WTC11 (cell line): ENCODE data around the gene NDUFAF2. TPM values are rescaled to one million over a fixed set of nuclear protein-coding genes. Genes with fewer than 3 reads are reported as not detected.

Source experiments
- ATAC-seq: fragments of 200-7000 bp; cut with Tn5 transposase; 2 replicates; pipeline ENCODE4 v1.10.0; 2021; ENCODE audit warnings: mild to moderate bottlenecking, moderate library complexity
- CTCF ChIA-PET: fragments of 300-600 bp; sonication (Branson Sonifier 250); formaldehyde crosslinking; loops from one replicate; lab custom pipeline; 2021; ENCODE audit warnings: antibody characterized with exemption; lab: Charles Lee
- POLR2A ChIA-PET: fragments of 350-600 bp; sonication (Branson Sonifier 250); formaldehyde crosslinking; loops from one replicate; lab custom pipeline; 2021; ENCODE audit warnings: antibody characterized with exemption; lab: Charles Lee
- DNase-seq: peaks from one replicate; pipeline ENCODE4 v3.0.0; 2021; ENCODE audit warnings: low spot score
- H3K27ac Mint-ChIP-seq: 2 replicates; pipeline ENCODE4 v1.8.0; 2021; ENCODE audit warnings: mixed read lengths
- H3K27me3 Mint-ChIP-seq: 2 replicates; pipeline ENCODE4 v1.8.0; 2021; ENCODE audit warnings: low read depth, mild to moderate bottlenecking, moderate library complexity, mixed read lengths
- H3K36me3 Mint-ChIP-seq: 2 replicates; pipeline ENCODE4 v1.8.0; 2021; ENCODE audit warnings: mixed read lengths
- H3K4me1 Mint-ChIP-seq: 2 replicates; pipeline ENCODE4 v1.8.0; 2022; ENCODE audit warnings: mixed read lengths
- H3K4me3 Mint-ChIP-seq: 2 replicates; pipeline ENCODE4 v1.8.0; 2021; ENCODE audit warnings: mild to moderate bottlenecking, moderate library complexity, mixed read lengths
- H3K9me3 Mint-ChIP-seq: 2 replicates; pipeline ENCODE4 v1.8.0; 2021; ENCODE audit warnings: mixed read lengths
- ATF3 ChIP-seq: sonication (generic); formaldehyde crosslinking; conservative IDR thresholded peaks from 2 replicates; pipeline ENCODE4 v1.8.1; 2022; ENCODE audit warnings: mild to moderate bottlenecking, missing genetic modification reagents
- CDX4 ChIP-seq: fragments of 250-450 bp; sonication (Bioruptor Pico); IDR thresholded peaks from 2 replicates; pipeline ENCODE4 v1.9.0; 2021; ENCODE audit warnings: moderate library complexity, mild to moderate bottlenecking, inconsistent platforms, borderline replicate concordance
- CREM ChIP-seq: sonication (generic); formaldehyde crosslinking; IDR thresholded peaks from 2 replicates; pipeline ENCODE4 v1.8.1; 2022; ENCODE audit warnings: mild to moderate bottlenecking, missing genetic modification reagents, moderate library complexity
- ELF4 ChIP-seq: sonication (generic); formaldehyde crosslinking; IDR thresholded peaks from 2 replicates; pipeline ENCODE4 v1.8.1; 2022; ENCODE audit warnings: low read depth, mild to moderate bottlenecking, moderate library complexity, missing genetic modification reagents
- EMX1 ChIP-seq: fragments of 250-450 bp; sonication (Bioruptor Pico); IDR thresholded peaks from 2 replicates; pipeline ENCODE4 v1.8.0; 2021; ENCODE audit warnings: mild to moderate bottlenecking
- FOXJ3 ChIP-seq: sonication (generic); formaldehyde crosslinking; IDR thresholded peaks from 2 replicates; pipeline ENCODE4 v1.9.0; 2021; ENCODE audit warnings: missing genetic modification reagents, mild to moderate bottlenecking, borderline replicate concordance
- FOXK1 ChIP-seq: sonication (generic); formaldehyde crosslinking; IDR thresholded peaks from 2 replicates; pipeline ENCODE4 v1.8.0; 2022; ENCODE audit warnings: mild to moderate bottlenecking, moderate library complexity, missing genetic modification reagents
- FOXP1 ChIP-seq: sonication (generic); formaldehyde crosslinking; IDR thresholded peaks from 2 replicates; pipeline ENCODE4 v1.8.0; 2022; ENCODE audit warnings: missing genetic modification reagents, mild to moderate bottlenecking, moderate library complexity, borderline replicate concordance
- GTF2I ChIP-seq: fragments of 250-450 bp; sonication (Bioruptor Pico); conservative IDR thresholded peaks from 2 replicates; pipeline ENCODE4 v1.4.0; 2021; ENCODE audit warnings: mild to moderate bottlenecking
- HMGA2 ChIP-seq: fragments of 250-450 bp; sonication (Bioruptor Pico); IDR thresholded peaks from 2 replicates; pipeline ENCODE4 v1.4.0; 2021; ENCODE audit warnings: mild to moderate bottlenecking, moderate library complexity
- KAT7 ChIP-seq: sonication (generic); formaldehyde crosslinking; IDR thresholded peaks from 2 replicates; pipeline ENCODE4 v1.8.1; 2023; ENCODE audit warnings: missing genetic modification reagents, mild to moderate bottlenecking, borderline replicate concordance
- NR1H2 ChIP-seq: sonication (generic); formaldehyde crosslinking; IDR thresholded peaks from 2 replicates; pipeline ENCODE4 v1.9.0; 2021; ENCODE audit warnings: mild to moderate bottlenecking, moderate library complexity, missing genetic modification reagents
- NR3C1 ChIP-seq: sonication (generic); formaldehyde crosslinking; conservative IDR thresholded peaks from 2 replicates; pipeline ENCODE4 v1.8.1; 2023; ENCODE audit warnings: low read depth, mild to moderate bottlenecking, missing genetic modification reagents
- OVOL2 ChIP-seq: fragments of 250-450 bp; sonication (Bioruptor Pico); IDR thresholded peaks from 2 replicates; pipeline ENCODE4 v1.9.0; 2021; ENCODE audit warnings: mild to moderate bottlenecking, borderline replicate concordance
- RELA ChIP-seq: sonication (generic); formaldehyde crosslinking; IDR thresholded peaks from 2 replicates; pipeline ENCODE4 v1.8.1; 2022; ENCODE audit warnings: missing genetic modification reagents, mild to moderate bottlenecking, borderline replicate concordance
- SMAD3 ChIP-seq: sonication (generic); formaldehyde crosslinking; IDR thresholded peaks from 2 replicates; pipeline ENCODE4 v1.8.0; 2022; ENCODE audit warnings: missing genetic modification reagents, mild to moderate bottlenecking, borderline replicate concordance
- TCF7 ChIP-seq: sonication (generic); formaldehyde crosslinking; IDR thresholded peaks from 2 replicates; pipeline ENCODE4 v1.8.0; 2022; ENCODE audit warnings: mild to moderate bottlenecking, low read depth, missing genetic modification reagents, moderate library complexity
- TEAD1 ChIP-seq: sonication (generic); formaldehyde crosslinking; IDR thresholded peaks from 2 replicates; pipeline ENCODE4 v1.8.0; 2022; ENCODE audit warnings: mild to moderate bottlenecking, missing genetic modification reagents
- TEAD4 ChIP-seq: sonication (generic); formaldehyde crosslinking; IDR thresholded peaks from 2 replicates; pipeline ENCODE4 v1.8.0; 2022; ENCODE audit warnings: mild to moderate bottlenecking, missing genetic modification reagents
- USF1 ChIP-seq: sonication (generic); formaldehyde crosslinking; IDR thresholded peaks from 2 replicates; pipeline ENCODE4 v1.8.0; 2022; ENCODE audit warnings: mild to moderate bottlenecking, missing genetic modification reagents
- ZNF425 ChIP-seq: fragments of 250-450 bp; sonication (Bioruptor Pico); conservative IDR thresholded peaks from 2 replicates; pipeline ENCODE4 v1.9.0; 2021; ENCODE audit warnings: mild to moderate bottlenecking
- total RNA-seq: library from RNA; stranded (reverse); gene quantifications from 3 replicates; pipeline ENCODE4 v1.2.3, GENCODE V29; 2021
- TF ChIP-seq, protein P1 (sequence below): sonication (generic); formaldehyde crosslinking; IDR thresholded peaks from 2 replicates; pipeline ENCODE4 v1.8.0; 2023; ENCODE audit warnings: mild to moderate bottlenecking, missing genetic modification reagents
- TF ChIP-seq, protein P2 (sequence below): sonication (generic); formaldehyde crosslinking; IDR thresholded peaks from 2 replicates; pipeline ENCODE4 v1.8.1; 2023; ENCODE audit warnings: mild to moderate bottlenecking, moderate library complexity, missing genetic modification reagents

Gene NDUFAF2
- total RNA-seq, 1 experiment from 2014 or later: 42.0 TPM

DNA sequence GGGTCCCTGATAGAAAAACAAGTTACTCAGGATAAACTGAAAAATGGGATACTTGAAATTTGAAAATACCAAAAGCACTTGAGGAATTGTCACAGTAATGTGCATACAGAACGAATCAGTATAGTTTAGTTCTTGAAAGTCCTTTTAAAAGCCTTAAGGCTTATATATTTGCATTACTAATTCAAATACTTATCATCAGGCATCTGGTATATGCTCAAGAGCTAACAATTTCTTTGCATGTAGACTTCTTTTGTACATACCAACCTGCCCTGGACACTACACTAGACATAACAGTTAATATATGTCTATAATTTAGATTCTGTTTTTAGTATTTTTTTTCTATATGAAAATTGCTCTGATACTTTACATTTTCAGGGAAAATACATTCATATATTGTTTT is 174.1 kb downstream of the NDUFAF2 start:
- DNase-seq (no peak), ATAC-seq (no peak)
- ChIA-PET POLR2A (no interaction called here), CTCF (no interaction called here)
- H3K36me3 Mint-ChIP-seq: no peaks in the 10 kb centered on the region
- no peak overlapping the region for H3K27ac Mint-ChIP-seq
- H3K9me3 Mint-ChIP-seq: no peaks in the 10 kb centered on the region
- no peak overlapping the region for H3K4me3 Mint-ChIP-seq
- H3K4me1 Mint-ChIP-seq: no peaks in the 10 kb centered on the region
- H3K27me3 Mint-ChIP-seq: no peaks in the 10 kb centered on the region
- TF ChIP-seq GTF2I (CRISPR knock-in tag) (no peak), SMAD3 (CRISPR knock-in tag) (no peak), ELF4 (no peak), TEAD1 (CRISPR knock-in tag) (no peak), EMX1 (CRISPR knock-in tag) (no peak), FOXP1 (CRISPR knock-in tag) (no peak), KAT7 (CRISPR knock-in tag) (no peak), FOXK1 (CRISPR knock-in tag) (no peak), ZNF425 (CRISPR knock-in tag) (no peak), NR3C1 (CRISPR knock-in tag) (no peak)

DNA sequence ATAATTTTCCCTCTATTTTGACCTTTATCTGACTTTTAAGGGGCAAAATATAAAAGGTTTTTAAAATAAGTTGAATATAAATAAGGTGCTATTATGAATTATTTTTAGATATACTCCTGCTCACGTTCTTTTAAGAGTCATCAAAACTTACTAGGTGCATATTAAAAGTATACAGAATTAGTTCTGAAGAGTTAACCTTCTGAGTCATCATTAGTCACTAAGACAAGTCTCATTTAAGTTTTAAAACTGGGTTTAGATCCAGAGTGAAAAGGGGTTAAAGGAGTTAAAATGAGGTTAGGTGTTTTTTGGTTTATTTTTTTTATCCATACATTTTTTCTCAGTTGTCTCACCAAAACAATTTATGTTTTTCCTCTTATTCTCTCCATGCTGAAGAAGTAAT is 175.5 kb downstream of the NDUFAF2 start:
- no peaks in the 10 kb centered on the region for H3K36me3 Mint-ChIP-seq
- CTCF ChIA-PET: no interaction called here

More for the DNA sequence above, 175.5 kb downstream of the NDUFAF2 start:
- POLR2A ChIA-PET: no interaction called here
- Mint-ChIP-seq H3K4me1 (no peaks in the 10 kb centered on the region), H3K9me3 (no peaks in the 10 kb centered on the region), H3K27ac (no peak overlapping the region), H3K4me3 (no peak overlapping the region), H3K27me3 (no peaks in the 10 kb centered on the region)
- no peak for ATAC-seq
- TF ChIP-seq EMX1 (CRISPR knock-in tag) (no peak), GTF2I (CRISPR knock-in tag) (no peak), USF1 (CRISPR knock-in tag) (no peak), OVOL2 (no peak), CDX4 (no peak), TEAD4 (CRISPR knock-in tag) (no peak), HMGA2 (CRISPR knock-in tag) (no peak), NR1H2 (CRISPR knock-in tag) (no peak), CREM (CRISPR knock-in tag) (no peak), TCF7 (CRISPR knock-in tag) (no peak), FOXJ3 (CRISPR knock-in tag) (no peak), RELA (CRISPR knock-in tag) (no peak), ATF3 (CRISPR knock-in tag) (no peak)
- TF ChIP-seq, protein P1, sequence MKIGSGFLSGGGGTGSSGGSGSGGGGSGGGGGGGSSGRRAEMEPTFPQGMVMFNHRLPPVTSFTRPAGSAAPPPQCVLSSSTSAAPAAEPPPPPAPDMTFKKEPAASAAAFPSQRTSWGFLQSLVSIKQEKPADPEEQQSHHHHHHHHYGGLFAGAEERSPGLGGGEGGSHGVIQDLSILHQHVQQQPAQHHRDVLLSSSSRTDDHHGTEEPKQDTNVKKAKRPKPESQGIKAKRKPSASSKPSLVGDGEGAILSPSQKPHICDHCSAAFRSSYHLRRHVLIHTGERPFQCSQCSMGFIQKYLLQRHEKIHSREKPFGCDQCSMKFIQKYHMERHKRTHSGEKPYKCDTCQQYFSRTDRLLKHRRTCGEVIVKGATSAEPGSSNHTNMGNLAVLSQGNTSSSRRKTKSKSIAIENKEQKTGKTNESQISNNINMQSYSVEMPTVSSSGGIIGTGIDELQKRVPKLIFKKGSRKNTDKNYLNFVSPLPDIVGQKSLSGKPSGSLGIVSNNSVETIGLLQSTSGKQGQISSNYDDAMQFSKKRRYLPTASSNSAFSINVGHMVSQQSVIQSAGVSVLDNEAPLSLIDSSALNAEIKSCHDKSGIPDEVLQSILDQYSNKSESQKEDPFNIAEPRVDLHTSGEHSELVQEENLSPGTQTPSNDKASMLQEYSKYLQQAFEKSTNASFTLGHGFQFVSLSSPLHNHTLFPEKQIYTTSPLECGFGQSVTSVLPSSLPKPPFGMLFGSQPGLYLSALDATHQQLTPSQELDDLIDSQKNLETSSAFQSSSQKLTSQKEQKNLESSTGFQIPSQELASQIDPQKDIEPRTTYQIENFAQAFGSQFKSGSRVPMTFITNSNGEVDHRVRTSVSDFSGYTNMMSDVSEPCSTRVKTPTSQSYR (CRISPR knock-in tag): no peak
- TF ChIP-seq, protein P2, sequence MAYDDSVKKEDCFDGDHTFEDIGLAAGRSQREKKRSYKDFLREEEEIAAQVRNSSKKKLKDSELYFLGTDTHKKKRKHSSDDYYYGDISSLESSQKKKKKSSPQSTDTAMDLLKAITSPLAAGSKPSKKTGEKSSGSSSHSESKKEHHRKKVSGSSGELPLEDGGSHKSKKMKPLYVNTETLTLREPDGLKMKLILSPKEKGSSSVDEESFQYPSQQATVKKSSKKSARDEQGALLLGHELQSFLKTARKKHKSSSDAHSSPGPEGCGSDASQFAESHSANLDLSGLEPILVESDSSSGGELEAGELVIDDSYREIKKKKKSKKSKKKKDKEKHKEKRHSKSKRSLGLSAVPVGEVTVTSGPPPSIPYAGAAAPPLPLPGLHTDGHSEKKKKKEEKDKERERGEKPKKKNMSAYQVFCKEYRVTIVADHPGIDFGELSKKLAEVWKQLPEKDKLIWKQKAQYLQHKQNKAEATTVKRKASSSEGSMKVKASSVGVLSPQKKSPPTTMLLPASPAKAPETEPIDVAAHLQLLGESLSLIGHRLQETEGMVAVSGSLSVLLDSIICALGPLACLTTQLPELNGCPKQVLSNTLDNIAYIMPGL (CRISPR knock-in tag): no peak
- no peak for DNase-seq
